Parathyroid adenoma (tissue), 2 donors: ENCODE data around the gene EPB41.
"Not testable (repeated sequence)": the region's sequence is repeated elsewhere in the genome, so short reads cannot be mapped to it uniquely, and the experiment has no call there.

ENCODE experiments used
- H2AFZ ChIP-seq: fragments of 300-600 bp; sonication (generic); one replicate; pipeline ENCODE4 v1.7.0; 2017; ENCODE audit warnings: antibody characterized with exemption, mild to moderate bottlenecking
- H3K27ac ChIP-seq: fragments of 300-600 bp; sonication (generic); one replicate; pipeline ENCODE4 v1.7.0; 2017
- H3K27me3 ChIP-seq: fragments of 300-600 bp; sonication (generic); one replicate; pipeline ENCODE4 v1.7.0; 2017; ENCODE audit warnings: low read length; ENCODE audit not compliant: control insufficient read depth, insufficient read depth
- H3K36me3 ChIP-seq: fragments of 300-600 bp; sonication (generic); one replicate; pipeline ENCODE4 v1.7.0; 2017; ENCODE audit warnings: low read length; ENCODE audit not compliant: control insufficient read depth, insufficient read depth
- H3K4me1 ChIP-seq: fragments of 300-600 bp; sonication (generic); one replicate; pipeline ENCODE4 v1.7.0; 2017; ENCODE audit warnings: control low read depth
- H3K4me2 ChIP-seq: fragments of 300-600 bp; sonication (generic); one replicate; pipeline ENCODE4 v1.7.0; 2017; ENCODE audit warnings: low read length
- H3K4me3 ChIP-seq: fragments of 300-600 bp; sonication (generic); one replicate; pipeline ENCODE4 v1.7.0; 2017; ENCODE audit warnings: low read depth, low read length
- H3K79me2 ChIP-seq: fragments of 300-600 bp; sonication (generic); one replicate; pipeline ENCODE4 v1.7.0; 2017; ENCODE audit warnings: control low read depth
- H3K9ac ChIP-seq: fragments of 300-600 bp; sonication (generic); one replicate; pipeline ENCODE4 v1.7.0; 2017; ENCODE audit warnings: mild to moderate bottlenecking
- H3K9me3 ChIP-seq: fragments of 300-600 bp; sonication (generic); one replicate; pipeline ENCODE4 v1.7.0; 2017; ENCODE audit warnings: low read length; ENCODE audit not compliant: control insufficient read depth
- CTCF ChIP-seq: fragments of 300-600 bp; sonication (generic); IDR thresholded peaks from one replicate; pipeline ENCODE4 v1.7.0; 2017; ENCODE audit warnings: antibody characterized with exemption, mild to moderate bottlenecking
- donor health status: primary hyperparathyroidism.

Gene EPB41

GRCh38 chr1:29129916-29130315 is 215.5 kb downstream of the EPB41 start:
- Histone ChIP-seq H3K4me3 (no peak overlapping the region), H3K4me1 (no peaks in the 10 kb centered on the region), H3K9ac (no peak overlapping the region), H2AFZ (no peak overlapping the region), H3K79me2 (no peaks in the 10 kb centered on the region), H3K27ac (no peak overlapping the region), H3K27me3 (no peaks in the 10 kb centered on the region), H3K9me3 (no peaks in the 10 kb centered on the region), H3K4me2 (no peak overlapping the region), H3K36me3 (no peaks in the 10 kb centered on the region)
- TF ChIP-seq CTCF: no peak

GRCh38 chr1:29131056-29131455 is 216.7 kb downstream of the EPB41 start:
- H3K79me2 ChIP-seq, H3K36me3 ChIP-seq, H3K4me2 ChIP-seq, H3K27ac ChIP-seq, H3K9me3 ChIP-seq, H3K9ac ChIP-seq, H3K4me3 ChIP-seq, H2AFZ ChIP-seq, H3K27me3 ChIP-seq, H3K4me1 ChIP-seq: not testable (repeated sequence)

- Histone ChIP-seq H3K4me1 (no peaks in the 10 kb centered on the region), H3K9me3 (no peaks in the 10 kb centered on the region), H3K27me3 (no peaks in the 10 kb centered on the region), H2AFZ (no peak overlapping the region), H3K36me3 (no peaks in the 10 kb centered on the region), H3K4me3 (no peak overlapping the region), H3K4me2 (no peak overlapping the region), H3K79me2 (no peaks in the 10 kb centered on the region), H3K27ac (no peak overlapping the region), H3K9ac (no peak overlapping the region)
- TF ChIP-seq CTCF: no peak
Measured at GRCh38 chr1:29133861-29134694, 219.7 kb downstream of the EPB41 start.

GRCh38 chr1:29134695-29135028 is 220.3 kb downstream of the EPB41 start:
- TF ChIP-seq CTCF: no peak
- Histone ChIP-seq H3K36me3 (no peaks in the 10 kb centered on the region), H3K79me2 (no peaks in the 10 kb centered on the region), H3K4me2 (no peak overlapping the region), H3K27ac (no peak overlapping the region), H3K4me1 (no peaks in the 10 kb centered on the region), H3K9ac (no peak overlapping the region), H3K4me3 (no peak overlapping the region), H2AFZ (no peak overlapping the region), H3K27me3 (no peaks in the 10 kb centered on the region), H3K9me3 (no peaks in the 10 kb centered on the region)

- Histone ChIP-seq H3K4me1 (no peaks in the 10 kb centered on the region), H3K9ac (no peak overlapping the region)
Measured at GRCh38 chr1:29136391-29136915, 222.1 kb downstream of the EPB41 start.

More at GRCh38 chr1:29136391-29136915, 222.1 kb downstream of the EPB41 start:
- Histone ChIP-seq H3K9me3 (no peaks in the 10 kb centered on the region), H3K27me3 (no peaks in the 10 kb centered on the region), H3K4me2 (no peak overlapping the region), H3K36me3 (no peaks in the 10 kb centered on the region), H3K79me2 (no peaks in the 10 kb centered on the region), H3K27ac (no peak overlapping the region), H2AFZ (no peak overlapping the region), H3K4me3 (no peak overlapping the region)
- TF ChIP-seq CTCF: no peak
